ENCODE data around the gene PFKFB3. TPM values are rescaled to one million over a fixed set of nuclear protein-coding genes. Genes with fewer than 3 reads are reported as not detected.
A peak's percentile ranks its signal among the peaks of the same experiment; 100 is the strongest.

The PFKFB3 gene
- total and polyA plus RNA-seq, 2 of the 4 experiments (the other 2 are of a cell fraction), result 34.1 to 45.5 TPM

DNA sequence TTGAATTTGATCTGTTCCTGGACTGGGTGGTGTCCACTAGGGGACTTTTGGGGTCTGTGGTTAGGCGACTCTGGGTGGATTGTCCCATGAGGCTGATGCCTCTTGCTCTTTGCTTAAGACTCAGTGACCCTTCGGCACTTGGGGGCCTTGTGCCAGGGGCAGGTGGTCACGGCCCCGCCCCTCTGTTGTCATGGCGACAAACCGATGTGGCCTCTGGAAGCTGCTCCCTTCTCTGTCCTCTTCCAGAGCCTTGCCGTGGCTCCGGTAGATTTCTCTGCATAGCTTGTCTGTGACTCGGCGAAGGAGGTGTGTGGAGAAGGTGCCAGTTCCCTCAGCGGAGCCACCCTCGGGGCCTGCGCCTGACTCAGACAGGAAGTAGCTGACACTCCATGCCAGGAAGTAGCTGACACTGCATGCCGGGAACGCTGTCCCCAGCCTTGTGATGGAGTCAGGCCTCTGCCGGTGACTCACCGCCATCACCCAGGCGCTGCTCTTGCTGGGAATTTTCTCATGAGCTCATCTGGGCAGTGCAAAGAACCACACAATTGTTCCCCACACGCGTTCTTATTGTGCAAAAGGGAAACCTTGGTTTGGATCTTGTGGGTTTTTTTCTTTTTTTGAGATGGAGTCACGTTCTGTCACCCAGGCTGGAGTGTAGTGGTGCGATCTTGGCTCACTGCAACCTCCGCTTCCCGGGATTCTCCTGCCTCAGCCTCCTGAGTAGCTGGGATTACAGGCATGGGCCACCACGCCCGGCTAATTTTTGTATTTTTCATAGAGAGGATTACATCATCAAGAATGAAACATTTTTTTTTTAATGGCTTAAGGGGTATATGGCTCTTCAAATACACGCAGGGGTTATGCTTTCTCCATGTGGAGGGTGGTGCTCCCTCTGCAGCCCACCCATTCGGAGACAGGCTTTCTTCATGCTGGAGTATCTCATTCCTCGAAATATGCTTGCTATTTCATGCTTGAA lies 72.6 kb downstream of the PFKFB3 start:
- Histone ChIP-seq H3K4ac (ENCODE audit: low read depth, low read length) (peak overlapping the region; percentile 95), H2AK9ac (replicated peaks; ENCODE audit: low read depth, low read length, poor library complexity) (peak overlapping the region; percentile 68), H4K20me1 (ENCODE audit: insufficient read depth, low read length) (no peaks in the 10 kb centered on the region), H3K4me2 (ENCODE audit: low read depth, low read length) (peak overlapping the region; percentile 71), H4K91ac (ENCODE audit: insufficient read depth, low read depth, low read length) (peak overlapping the region; percentile 92), H4K8ac (ENCODE audit: low read depth in 2 of 2, low read length in 2 of 2) (peak overlapping the region; percentile 84 to 96), H3K27ac (ENCODE audit: insufficient read depth, low read length) (peak overlapping the region; percentile 65), H3K27me3 (ENCODE audit: control insufficient read depth, insufficient read depth, low read length) (no peaks in the 10 kb centered on the region), H4K5ac (ENCODE audit: low read depth, low read length) (peak overlapping the region; percentile 95), H2BK5ac (ENCODE audit: low read depth, low read length, poor library complexity, severe bottlenecking) (peak overlapping the region; percentile 85), H2AFZ (replicated peaks; ENCODE audit: low read length, poor library complexity) (peak overlapping the region; percentile 91), H3K9me1 (ENCODE audit: insufficient read depth, low read length) (peaks cover 26% of the 10 kb centered on the region), H3K9ac (ENCODE audit: low read depth, low read length) (peak overlapping the region; percentile 9), H2AK5ac (ENCODE audit: low read depth, low read length) (peak overlapping the region; percentile 83), H2BK20ac (ENCODE audit: low read depth, low read length) (peak overlapping the region; percentile 92), H3K9me3 (ENCODE audit: control insufficient read depth, insufficient read depth, low read length) (no peaks in the 10 kb centered on the region), H3K18ac (ENCODE audit: low read depth, low read length) (peak overlapping the region; percentile 85), H3K56ac (ENCODE audit: extremely low read depth, insufficient read depth, low read length) (0 out of 2 replicates have a peak overlapping the region, but pooled peaks have one; percentile 12), H2BK120ac (ENCODE audit: low read depth, low read length) (peak overlapping the region; percentile 97), H3K4me3 (ENCODE audit: insufficient read depth, low read depth, low read length) (peak overlapping the region; percentile 32; the same call in 1 of the 2 replicates), H2BK15ac (ENCODE audit: low read depth, low read length) (peak overlapping the region; percentile 93), H3K79me1 (ENCODE audit: low read depth in 1 of 2, low read length in 2 of 2) (0 out of 4 replicates have a peak, but pooled peaks cover 0 to 10% of the 10 kb centered on the region in 2 experiments), H3K23ac (ENCODE audit: low read depth, low read length) (peak overlapping the region; percentile 82), H3K36me3 (ENCODE audit: control insufficient read depth, insufficient read depth, low read length) (no peaks in the 10 kb centered on the region), H3K14ac (replicated peaks; ENCODE audit: low read depth, low read length) (peak overlapping the region; percentile 91), H3K4me1 (ENCODE audit: control insufficient read depth, insufficient read depth, low read length) (peaks cover 10% of the 10 kb centered on the region)
- ATAC-seq (ENCODE audit: low read depth), result peak; percentile 91
- ChIA-PET CTCF (interaction anchor here (0.5 to 2.5 kb wide), 6 partner anchors 20 to 127 kb away, joined by 3 to 8 read pairs (median 4); no protein-coding TSS in a partner anchor), POLR2A (ENCODE audit: unreplicated experiment) (interaction anchor here (0.5 to 0.8 kb wide), 3 partner anchors 73 to 581 kb away, joined by 3 to 5 read pairs (median 4); partner anchors contain the start of gene PFKFB3)
- WGBS, 2 experiments (ENCODE audit: extremely low coverage in 2 of 2, insufficient read length in 1 of 2), result 68% methylated on average over 4 of the region's 29 CpGs; no CpG with 5 or more reads in 1 of the 2 experiments
- in situ Hi-C loops (cut with MboI; ENCODE audit: low sequenced_read_pairs), result no loop called here
- intact Hi-C loops (cut with micrococcal nuclease), result no loop called here
- BruUV-seq (replicated peaks), result no TSS peak
- dilution Hi-C loops (cut with HindIII; ENCODE audit: low sequenced_read_pairs, unreplicated experiment), result no loop called here
- peak; percentile 99 for DNase-seq
- TF ChIP-seq RCOR1 (IDR thresholded peaks at IDR 0.05; ENCODE audit: insufficient replicate concordance, low read length) (no peak), RAD21 (IDR thresholded peaks at IDR 0.05; ENCODE audit: low read length) (peak; percentile 25), RFX5 (IDR thresholded peaks at IDR 0.05; ENCODE audit: low read depth, low read length) (no peak), SMC3 (IDR thresholded peaks at IDR 0.05; ENCODE audit: low read depth, low read length) (no peak), BHLHE40 (IDR thresholded peaks at IDR 0.05; ENCODE audit: low read depth, low read length) (peak; percentile 85), CEBPB (IDR thresholded peaks at IDR 0.05; ENCODE audit: low read depth, low read length) (peak; percentile 79), MXI1 (IDR thresholded peaks at IDR 0.05; ENCODE audit: borderline replicate concordance, low read depth, low read length) (no peak), NFE2L2 (IDR thresholded peaks at IDR 0.05; ENCODE audit: low read depth, low read length) (peak; percentile 65; the same call in 1 of the 2 replicates)
- TF ChIP-seq, protein P1, sequence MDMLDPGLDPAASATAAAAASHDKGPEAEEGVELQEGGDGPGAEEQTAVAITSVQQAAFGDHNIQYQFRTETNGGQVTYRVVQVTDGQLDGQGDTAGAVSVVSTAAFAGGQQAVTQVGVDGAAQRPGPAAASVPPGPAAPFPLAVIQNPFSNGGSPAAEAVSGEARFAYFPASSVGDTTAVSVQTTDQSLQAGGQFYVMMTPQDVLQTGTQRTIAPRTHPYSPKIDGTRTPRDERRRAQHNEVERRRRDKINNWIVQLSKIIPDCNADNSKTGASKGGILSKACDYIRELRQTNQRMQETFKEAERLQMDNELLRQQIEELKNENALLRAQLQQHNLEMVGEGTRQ (IDR thresholded peaks at IDR 0.05; ENCODE audit: low read depth, low read length), result no peak; the same call in 1 of the 2 replicates
- TF ChIP-seq, protein P2, sequence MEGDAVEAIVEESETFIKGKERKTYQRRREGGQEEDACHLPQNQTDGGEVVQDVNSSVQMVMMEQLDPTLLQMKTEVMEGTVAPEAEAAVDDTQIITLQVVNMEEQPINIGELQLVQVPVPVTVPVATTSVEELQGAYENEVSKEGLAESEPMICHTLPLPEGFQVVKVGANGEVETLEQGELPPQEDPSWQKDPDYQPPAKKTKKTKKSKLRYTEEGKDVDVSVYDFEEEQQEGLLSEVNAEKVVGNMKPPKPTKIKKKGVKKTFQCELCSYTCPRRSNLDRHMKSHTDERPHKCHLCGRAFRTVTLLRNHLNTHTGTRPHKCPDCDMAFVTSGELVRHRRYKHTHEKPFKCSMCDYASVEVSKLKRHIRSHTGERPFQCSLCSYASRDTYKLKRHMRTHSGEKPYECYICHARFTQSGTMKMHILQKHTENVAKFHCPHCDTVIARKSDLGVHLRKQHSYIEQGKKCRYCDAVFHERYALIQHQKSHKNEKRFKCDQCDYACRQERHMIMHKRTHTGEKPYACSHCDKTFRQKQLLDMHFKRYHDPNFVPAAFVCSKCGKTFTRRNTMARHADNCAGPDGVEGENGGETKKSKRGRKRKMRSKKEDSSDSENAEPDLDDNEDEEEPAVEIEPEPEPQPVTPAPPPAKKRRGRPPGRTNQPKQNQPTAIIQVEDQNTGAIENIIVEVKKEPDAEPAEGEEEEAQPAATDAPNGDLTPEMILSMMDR (conservative IDR thresholded peaks at IDR 0.05; ENCODE audit: low read depth, low read length), result no peak
- TF ChIP-seq, protein P3, sequence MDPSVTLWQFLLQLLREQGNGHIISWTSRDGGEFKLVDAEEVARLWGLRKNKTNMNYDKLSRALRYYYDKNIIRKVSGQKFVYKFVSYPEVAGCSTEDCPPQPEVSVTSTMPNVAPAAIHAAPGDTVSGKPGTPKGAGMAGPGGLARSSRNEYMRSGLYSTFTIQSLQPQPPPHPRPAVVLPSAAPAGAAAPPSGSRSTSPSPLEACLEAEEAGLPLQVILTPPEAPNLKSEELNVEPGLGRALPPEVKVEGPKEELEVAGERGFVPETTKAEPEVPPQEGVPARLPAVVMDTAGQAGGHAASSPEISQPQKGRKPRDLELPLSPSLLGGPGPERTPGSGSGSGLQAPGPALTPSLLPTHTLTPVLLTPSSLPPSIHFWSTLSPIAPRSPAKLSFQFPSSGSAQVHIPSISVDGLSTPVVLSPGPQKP (IDR thresholded peaks at IDR 0.05; ENCODE audit: borderline replicate concordance, low read depth, low read length), result peak; percentile 16; the same call in 1 of the 2 replicates
